HG02870 (cell line): ENCODE data around the gene PCLO.

Source experiments
- ATAC-seq: cut with Tn5 transposase; IDR thresholded peaks from one replicate; pipeline ENCODE4 v1.9.1; 2021; ENCODE audit warnings: mild to moderate bottlenecking, moderate library complexity; ENCODE audit not compliant: unreplicated experiment

The PCLO gene, protein sequence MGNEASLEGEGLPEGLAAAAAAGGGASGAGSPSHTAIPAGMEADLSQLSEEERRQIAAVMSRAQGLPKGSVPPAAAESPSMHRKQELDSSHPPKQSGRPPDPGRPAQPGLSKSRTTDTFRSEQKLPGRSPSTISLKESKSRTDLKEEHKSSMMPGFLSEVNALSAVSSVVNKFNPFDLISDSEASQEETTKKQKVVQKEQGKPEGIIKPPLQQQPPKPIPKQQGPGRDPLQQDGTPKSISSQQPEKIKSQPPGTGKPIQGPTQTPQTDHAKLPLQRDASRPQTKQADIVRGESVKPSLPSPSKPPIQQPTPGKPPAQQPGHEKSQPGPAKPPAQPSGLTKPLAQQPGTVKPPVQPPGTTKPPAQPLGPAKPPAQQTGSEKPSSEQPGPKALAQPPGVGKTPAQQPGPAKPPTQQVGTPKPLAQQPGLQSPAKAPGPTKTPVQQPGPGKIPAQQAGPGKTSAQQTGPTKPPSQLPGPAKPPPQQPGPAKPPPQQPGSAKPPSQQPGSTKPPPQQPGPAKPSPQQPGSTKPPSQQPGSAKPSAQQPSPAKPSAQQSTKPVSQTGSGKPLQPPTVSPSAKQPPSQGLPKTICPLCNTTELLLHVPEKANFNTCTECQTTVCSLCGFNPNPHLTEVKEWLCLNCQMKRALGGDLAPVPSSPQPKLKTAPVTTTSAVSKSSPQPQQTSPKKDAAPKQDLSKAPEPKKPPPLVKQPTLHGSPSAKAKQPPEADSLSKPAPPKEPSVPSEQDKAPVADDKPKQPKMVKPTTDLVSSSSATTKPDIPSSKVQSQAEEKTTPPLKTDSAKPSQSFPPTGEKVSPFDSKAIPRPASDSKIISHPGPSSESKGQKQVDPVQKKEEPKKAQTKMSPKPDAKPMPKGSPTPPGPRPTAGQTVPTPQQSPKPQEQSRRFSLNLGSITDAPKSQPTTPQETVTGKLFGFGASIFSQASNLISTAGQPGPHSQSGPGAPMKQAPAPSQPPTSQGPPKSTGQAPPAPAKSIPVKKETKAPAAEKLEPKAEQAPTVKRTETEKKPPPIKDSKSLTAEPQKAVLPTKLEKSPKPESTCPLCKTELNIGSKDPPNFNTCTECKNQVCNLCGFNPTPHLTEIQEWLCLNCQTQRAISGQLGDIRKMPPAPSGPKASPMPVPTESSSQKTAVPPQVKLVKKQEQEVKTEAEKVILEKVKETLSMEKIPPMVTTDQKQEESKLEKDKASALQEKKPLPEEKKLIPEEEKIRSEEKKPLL (N-terminal part only)

DNA sequence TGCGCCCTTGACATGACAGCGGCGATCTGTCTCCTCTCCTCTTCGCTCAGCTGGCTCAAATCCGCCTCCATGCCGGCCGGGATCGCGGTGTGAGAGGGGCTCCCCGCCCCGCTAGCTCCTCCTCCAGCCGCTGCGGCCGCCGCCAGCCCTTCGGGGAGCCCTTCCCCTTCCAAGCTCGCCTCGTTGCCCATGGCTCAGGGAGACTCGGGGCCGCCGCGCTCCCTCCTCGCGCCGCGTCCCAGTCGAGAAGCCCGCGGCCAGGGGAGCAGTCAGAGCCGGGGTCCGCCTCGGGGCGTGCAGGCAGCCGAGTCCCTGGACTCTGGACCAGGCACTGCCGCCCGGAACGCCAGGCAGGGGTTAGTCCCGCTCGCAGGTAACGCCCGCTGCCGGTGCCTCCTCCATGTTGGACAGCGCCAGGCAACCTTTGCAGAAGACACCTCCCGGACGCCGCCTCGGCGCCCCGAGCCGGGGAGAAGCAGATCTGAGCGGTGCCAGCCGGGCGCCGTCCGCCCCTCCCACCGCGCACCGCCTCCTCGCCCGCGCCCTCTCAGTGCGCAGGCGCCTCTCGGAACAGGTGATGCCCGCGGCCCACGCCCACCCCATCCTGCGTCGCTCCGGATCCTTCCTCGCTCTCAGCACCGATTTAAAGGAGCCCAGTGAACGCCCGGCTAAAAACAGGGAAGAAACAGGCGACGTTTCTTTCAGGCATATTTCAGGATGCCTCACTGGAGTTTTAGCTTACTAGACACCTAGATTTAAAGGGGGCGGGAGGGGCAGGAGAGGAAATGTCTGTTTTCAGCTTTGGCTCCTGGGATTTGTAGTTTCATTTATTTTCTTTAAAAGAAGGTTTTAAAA is at the start of gene PCLO:
Gene PCLO, minus strand, starts transcription at position 483 of the 855 bp plus-strand sequence. Its CDS starts 292 bp downstream, at position 191.
- peak; percentile 81 for ATAC-seq

DNA sequence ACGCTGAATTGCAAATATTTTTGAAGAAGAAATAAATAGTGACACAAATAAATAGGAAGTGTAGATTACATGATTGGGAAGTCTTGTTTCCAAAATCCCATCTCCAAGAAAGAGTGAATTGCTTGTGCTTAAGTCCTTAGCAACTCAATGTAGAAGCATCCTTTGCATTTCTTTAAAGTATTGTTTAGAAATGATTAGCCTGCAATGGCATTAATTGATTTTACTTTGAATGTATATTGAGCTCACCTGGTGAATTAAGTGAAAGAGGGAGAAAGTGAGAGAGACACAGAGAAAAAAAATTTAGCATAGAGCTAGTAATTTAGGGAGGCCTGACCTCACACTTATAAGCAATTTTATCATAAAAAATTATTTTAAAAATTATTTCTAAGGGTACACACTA is 49.0 kb upstream of the PCLO start:
- no peak for ATAC-seq

DNA sequence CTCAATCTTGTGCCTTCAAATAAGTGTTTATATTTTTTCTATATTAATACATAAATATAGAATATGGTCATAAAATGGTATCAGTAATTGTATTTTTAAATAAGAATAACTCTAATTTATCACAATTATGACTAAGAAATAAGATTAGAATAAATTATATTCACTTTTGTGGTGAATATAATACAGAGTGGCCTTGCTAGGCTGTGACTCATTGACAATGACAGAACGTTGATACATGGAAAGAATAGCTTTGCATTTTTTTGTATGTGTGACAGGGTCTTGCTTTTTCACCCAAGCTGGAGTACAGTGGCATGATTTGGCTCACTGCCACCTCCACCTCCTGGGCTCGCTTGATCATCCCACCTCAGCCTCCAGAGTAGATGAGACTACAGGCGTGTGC is 47.8 kb upstream of the PCLO start:
- ATAC-seq: no peak

DNA sequence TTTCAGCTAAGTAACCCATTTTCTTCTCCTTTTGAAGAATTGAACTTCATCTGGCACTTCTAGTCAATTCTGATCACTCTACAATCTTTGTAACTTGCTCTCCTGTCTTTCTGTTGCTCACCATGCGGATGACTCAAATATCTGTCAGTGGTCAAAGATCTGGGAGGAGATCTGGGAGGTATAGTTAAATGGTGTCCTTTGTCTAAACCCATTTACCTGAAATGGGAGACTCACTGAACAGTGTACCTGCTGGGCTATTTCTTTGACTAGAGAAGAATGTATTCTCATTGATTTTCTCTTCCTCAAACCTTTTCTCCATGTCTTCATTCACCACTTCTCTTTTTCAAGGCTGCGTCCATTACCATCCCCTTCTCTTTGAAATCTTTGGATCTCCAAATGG is 42.0 kb upstream of the PCLO start:
- no peak for ATAC-seq

DNA sequence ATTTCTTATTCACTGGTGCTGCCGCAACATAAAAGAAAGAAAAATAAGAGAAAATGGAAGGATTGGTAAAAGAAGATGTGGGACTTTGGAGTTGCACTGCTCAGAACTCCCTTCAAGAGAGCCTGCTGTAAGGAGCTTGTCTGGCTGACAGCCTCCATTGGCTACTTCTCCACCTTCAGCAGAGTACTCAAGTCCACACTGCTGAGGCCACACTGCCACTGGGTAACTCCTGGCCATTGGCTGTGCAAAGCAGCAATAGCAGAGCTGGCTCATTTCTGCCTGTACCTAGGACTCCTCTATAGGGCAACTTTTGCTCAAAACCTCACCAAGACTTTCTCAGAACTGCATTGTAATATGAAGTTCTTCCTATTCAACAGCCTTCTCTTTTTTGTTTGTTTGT is 38.7 kb upstream of the PCLO start:
- ATAC-seq: no peak

DNA sequence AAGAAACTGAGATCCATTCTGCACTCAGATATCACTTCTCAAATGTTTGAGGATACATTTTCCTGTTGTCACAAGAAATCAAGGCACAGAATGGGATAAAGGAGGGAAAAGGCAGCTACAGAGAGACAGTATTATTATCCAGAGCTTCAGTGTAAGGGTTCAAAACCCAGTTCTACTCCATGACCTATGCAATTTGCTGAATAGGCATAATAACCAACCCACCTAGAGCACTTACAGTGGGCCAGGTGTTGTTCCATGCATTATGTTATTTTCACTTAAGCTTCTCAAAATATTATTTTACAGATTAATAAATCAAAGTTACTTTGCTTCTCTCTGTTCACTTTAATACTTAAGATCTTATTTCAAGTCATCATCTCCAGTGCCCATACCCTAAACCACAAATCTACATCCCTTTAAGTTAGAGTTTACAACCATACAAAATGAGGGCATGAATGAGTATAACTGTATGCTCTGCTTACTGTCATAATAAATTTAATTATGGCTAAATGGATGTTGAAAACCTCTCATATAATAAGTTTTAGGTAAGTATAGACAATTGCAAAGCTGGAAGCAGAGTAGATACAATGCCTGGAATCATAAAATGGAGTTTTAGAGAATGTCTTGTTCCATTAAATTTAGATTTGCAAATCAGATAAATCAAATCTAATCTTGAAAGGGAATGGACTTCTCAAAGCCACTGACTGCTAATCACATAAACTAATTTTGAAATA is 28.1 kb upstream of the PCLO start:
- ATAC-seq: no peak

DNA sequence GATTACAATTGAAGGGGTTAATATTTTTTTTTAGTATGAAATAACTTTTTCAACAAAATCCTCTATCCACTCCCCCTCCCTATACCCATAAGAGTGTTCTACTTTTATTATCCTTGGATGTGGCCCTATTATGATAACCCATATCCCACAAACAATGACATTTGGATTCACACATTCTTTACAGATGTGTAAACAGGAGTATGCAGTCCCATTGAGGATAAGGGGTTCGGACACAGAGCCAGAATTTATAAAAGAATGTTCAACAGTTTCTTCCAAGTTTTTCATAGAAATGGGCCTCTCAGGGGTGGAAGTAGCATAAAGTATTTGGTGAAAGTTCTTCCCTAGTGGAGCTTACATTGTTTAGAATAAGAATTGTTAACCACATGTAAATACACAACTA is 16.1 kb upstream of the PCLO start:
- ATAC-seq: no peak

DNA sequence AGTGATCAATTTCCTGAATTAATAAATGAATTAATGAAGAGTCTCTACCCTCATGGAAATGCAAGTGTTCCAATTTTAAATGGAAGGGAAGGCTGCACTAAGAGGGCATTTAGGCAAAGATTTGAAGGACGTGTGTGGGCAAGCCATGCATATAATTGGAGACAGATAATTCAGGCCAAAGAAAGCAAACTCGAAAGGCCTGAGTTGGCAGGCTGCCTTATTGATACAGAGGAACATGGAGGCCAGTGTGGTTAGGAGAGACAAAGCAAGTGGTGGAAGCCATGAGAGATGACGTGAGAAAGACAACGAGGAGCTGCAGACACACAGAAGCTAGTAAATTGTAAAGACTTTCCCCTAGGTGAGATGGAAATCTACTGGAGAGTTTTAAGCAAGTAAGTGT is 15.4 kb upstream of the PCLO start:
- ATAC-seq: no peak

DNA sequence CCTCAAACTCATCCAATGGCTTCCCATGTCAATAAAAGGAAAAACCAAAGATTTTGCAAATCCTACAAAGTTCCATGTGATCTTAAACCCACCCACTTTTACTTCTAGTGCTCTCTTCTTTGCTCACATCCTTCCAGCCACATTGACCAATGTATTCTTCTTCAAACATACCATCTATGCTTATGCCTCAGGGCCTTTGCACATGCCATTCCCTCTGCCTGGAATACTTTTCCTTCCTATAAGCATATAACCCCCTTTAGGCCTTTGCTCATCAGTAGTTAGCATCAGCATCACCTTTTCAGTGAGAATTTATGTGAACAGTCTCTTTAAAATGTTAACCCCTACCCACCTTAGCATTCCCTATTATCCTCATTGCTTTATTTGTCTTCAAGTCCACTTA is 11.0 kb upstream of the PCLO start:
- no peak for ATAC-seq

DNA sequence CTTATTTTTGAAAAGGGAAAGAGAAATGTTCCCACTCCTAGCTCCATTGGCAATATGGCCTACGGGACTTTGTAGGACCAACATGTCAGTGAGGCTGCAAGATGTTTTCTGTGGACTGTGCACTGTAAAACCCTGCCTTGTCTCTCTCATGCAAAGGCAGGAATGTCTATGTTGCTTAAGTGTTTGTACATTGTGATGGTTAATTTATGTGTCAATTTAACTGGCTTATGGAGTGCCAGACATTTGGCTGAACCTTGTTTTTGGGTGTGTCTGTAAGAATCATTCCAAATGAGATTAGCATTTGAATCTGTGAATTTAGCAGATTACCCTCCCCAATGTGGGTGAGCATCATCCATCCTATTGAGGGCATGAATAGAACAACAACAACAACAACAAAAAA is 4.1 kb upstream of the PCLO start:
- ATAC-seq: no peak

DNA sequence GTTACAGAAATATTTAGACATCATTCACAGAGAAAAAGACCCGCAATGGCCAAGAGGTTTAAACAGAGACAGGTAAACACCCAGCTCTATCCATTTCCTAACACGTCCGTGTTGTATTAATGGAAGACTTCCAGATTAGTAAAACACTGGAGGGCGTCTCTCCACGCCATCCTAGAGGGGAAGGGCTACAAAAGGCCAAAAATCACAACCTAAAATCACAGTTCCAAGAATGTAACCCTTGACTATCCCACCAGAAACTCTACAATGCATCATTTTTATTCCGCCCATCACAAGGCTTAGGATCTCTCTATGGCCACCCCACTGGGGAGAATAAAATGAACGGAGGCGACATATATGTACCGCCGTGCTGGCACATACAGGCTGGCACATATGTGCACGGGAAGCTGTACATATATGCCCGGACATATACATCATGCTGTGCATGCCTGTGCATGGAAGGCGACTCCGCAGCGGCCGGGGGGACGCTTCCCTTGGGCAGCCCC is 734 bp downstream of the PCLO start:
- no peak for ATAC-seq

DNA sequence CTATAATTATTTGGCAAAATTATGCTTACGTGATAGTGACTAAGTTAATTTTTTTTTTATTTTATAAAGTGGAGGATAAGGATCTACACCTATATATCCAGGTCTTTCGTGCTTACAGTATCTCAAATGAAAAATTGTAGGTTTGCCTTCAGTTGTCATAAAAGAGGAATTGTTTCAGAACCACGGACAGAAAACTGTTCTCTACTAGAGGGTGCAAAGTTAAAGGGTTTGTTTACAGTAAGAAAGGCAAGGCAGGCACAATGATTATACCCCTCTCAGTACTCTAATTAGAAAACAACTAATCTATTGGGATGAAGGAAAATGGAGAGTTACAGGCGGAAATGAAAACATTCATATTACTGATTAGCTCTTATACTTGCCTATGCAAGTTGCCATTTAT is 1.5 kb downstream of the PCLO start:
- ATAC-seq: no peak

DNA sequence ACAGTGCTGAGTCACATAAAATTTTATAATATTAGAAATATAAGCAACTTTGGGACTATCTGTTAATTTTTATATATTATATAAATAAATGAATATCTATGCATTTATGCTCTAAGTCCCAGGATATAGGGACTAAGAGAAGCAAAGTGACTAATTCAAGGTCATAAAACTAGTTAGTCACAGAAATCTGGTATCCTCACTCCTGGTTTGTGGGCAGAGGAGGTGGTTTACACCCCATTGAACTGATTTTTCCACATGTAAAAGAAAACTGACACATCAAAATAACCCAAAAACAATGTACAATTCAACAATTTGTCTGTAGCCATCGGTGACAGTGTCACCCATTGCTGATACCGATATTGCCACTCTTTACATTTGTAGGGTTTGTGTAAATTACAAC is 3.0 kb downstream of the PCLO start:
- ATAC-seq: no peak

DNA sequence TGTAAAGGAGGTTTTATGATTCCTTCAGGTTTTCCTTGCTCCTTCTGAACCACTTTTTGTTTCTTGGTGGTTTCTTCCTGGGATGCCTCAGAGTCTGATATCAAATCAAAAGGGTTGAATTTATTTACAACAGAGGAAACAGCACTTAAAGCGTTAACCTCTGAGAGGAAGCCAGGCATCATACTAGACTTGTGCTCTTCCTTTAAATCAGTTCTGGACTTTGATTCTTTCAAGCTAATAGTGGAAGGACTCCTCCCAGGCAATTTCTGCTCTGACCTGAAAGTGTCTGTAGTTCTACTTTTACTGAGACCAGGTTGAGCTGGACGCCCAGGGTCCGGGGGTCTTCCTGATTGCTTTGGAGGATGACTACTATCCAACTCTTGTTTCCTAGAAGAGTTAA is 6.7 kb downstream of the PCLO start:
- ATAC-seq: no peak

DNA sequence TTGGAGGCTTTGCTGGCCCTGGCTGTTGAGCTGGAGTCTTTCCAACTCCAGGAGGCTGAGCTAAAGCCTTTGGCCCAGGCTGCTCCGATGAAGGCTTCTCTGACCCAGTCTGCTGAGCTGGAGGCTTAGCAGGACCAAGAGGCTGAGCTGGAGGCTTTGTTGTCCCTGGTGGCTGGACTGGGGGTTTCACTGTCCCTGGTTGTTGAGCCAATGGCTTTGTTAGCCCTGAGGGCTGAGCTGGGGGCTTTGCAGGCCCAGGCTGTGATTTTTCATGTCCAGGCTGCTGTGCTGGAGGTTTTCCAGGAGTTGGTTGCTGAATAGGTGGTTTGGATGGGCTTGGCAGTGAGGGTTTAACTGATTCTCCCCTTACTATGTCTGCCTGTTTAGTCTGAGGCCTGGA is 7.3 kb downstream of the PCLO start:
- ATAC-seq: no peak

DNA sequence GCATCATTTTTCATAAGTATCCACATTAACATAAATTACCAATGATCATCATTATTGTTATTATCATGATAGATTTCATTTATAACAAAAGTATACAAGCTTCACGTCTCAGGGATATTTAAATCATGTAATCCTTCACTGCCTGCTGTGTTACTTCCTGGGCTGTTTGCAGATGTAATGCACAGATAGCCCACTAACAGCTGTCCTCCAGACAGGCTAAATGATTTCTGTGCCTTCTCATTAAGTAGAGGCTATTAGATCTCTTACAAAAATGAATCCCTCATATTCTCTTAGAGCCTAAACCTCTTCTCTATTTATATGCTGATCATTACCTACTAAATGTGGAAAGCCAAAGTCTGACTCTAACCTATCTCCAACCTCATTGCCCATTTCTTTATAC is 9.3 kb downstream of the PCLO start:
- no peak for ATAC-seq

DNA sequence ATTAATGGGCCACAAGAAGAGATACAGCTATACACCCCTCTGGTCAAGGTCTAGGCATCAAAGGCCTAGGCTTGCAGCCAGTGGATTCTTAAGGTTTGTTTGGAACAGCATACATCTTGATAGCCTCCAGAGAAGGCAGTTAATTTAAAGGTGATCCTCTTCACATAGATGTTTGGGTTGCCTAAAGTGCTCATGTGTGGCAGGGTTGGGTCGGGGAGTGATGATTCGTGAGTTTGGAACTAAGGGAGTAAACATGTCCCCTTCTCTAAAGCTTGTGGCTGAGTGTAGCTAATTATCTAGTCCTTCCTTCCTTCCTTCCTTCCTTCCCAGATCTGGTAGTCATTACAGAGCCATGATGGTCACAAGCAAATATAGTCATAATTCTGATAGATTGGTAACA is 12.4 kb downstream of the PCLO start:
- no peak for ATAC-seq

DNA sequence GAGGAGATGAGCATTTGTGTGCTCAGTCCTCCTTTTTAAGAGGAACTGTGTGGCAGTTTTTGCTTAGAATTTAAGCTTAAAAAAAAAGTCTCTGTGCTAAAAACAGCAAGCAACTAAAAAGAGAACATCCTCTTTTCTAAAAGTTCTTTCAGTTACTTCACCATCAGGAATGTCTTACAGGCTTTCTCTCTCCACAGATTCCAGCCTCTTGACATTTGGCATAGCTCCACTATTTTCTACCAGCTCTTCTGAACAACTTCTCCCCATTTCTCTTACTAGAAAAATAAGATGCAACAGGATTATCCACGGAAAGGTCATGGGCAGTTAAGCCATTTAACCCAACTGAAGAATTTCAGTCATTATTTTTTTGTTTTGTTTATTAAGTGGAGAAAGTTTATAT is 13.2 kb downstream of the PCLO start:
- no peak for ATAC-seq

DNA sequence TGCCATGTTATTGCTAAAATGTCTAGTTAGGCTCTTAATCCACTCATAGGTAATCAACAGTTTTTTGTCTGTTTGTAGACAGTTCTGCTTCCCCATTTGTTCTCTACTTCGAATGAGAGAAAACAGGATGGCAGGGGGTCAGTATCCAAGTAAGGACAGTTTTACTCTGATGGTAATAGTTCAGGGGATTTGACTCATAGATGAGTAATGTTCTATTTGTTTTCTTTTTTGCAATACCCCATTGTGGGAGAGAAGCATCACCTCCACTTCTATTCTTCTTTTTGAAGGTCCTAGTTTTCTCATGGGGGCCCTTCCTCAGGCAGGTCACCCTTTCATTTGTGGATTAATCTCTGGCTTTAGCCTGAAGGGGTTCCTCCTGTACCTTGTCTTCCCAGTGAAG is 13.9 kb downstream of the PCLO start:
- no peak for ATAC-seq

DNA sequence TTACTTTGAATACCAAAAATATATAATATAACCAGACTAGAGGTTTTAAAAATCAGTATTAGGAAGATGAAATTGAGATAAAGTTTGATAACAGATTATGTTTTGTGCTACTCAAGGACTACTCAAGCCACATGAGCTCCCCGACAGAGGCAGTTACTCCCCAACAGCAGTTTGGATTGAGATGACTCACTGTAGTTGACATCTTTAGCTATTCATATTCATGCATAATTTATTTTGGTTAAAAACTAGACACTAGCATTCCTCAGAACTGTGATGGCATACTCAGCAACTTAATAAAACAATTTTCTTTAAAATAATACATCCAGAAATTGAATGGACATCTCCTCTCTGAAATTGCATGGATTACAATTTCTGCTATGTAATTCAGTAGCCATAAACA is 19.6 kb downstream of the PCLO start:
- ATAC-seq: no peak
